ENCODE measurements around the gene CDON. TPM values are rescaled to one million over a fixed set of nuclear protein-coding genes. Genes with fewer than 3 reads are reported as not detected.

The CDON gene
- total and polyA plus RNA-seq, 2 donors (not counting 3 experiments of a cell fraction or from before 2014, with no cell fraction given) = 1.6 to 3.8 TPM

- Histone ChIP-seq H3K9ac (replicated peaks; ENCODE audit: extremely low read depth, insufficient read depth, low read length) (no peak overlapping the region), H3K9me3 (replicated peaks; ENCODE audit: control insufficient read depth, insufficient read depth, low read length) (no peaks in the 10 kb centered on the region), H3K27me3 (ENCODE audit: control insufficient read depth in 2 of 2, insufficient read depth in 2 of 2, low read length in 2 of 2) (no peaks in the 10 kb centered on the region), H3K36me3 (ENCODE audit: control insufficient read depth in 2 of 2, extremely low read depth in 1 of 2, insufficient read depth in 2 of 2, low read length in 2 of 2) (no peaks in the 10 kb centered on the region), H3K4me2 (ENCODE audit: insufficient read depth, low read length) (no peak overlapping the region), H4K20me1 (replicated peaks; ENCODE audit: control insufficient read depth, extremely low read depth, insufficient read depth, low read length) (no peaks in the 10 kb centered on the region), H3K9me1 (replicated peaks; ENCODE audit: control insufficient read depth, extremely low read depth, insufficient read depth, low read length) (no peaks in the 10 kb centered on the region), H3K79me2 (ENCODE audit: control insufficient read depth, insufficient read depth, low read length) (no peaks in the 10 kb centered on the region), H3K4me1 (ENCODE audit: control insufficient read depth, extremely low read depth, insufficient read depth, low read length) (no peaks in the 10 kb centered on the region), H3K4me3 (replicated peaks in 1 of 3; ENCODE audit: insufficient read depth in 1 of 3, low read depth in 1 of 3, low read length in 3 of 3) (no peak overlapping the region), H3K27ac (ENCODE audit: insufficient read depth, low read depth, low read length) (no peak overlapping the region), H2AFZ (ENCODE audit: low read depth, low read length) (no peak overlapping the region)
- ChIA-PET POLR2A (no interaction called here), CTCF (no interaction called here)
- TF ChIP-seq POLR2AphosphoS5 (IDR thresholded peaks at IDR 0.05; ENCODE audit: insufficient read depth, low read depth, low read length) (no peak), MAX (IDR thresholded peaks at IDR 0.05; ENCODE audit: insufficient read depth, insufficient read length) (no peak), CTCF (IDR thresholded peaks at IDR 0.05; ENCODE audit: extremely low read depth in 1 of 2, insufficient read depth in 1 of 2, low read depth in 1 of 2, low read length in 2 of 2) (no peak), JUN (IDR thresholded peaks at IDR 0.05; ENCODE audit: borderline replicate concordance, insufficient read depth, insufficient read length, low read depth) (no peak), EZH2 (IDR thresholded peaks at IDR 0.05; ENCODE audit: borderline replicate concordance, low read depth, low read length, severe bottlenecking) (no peak), GATA2 (IDR thresholded peaks at IDR 0.05; ENCODE audit: insufficient read depth, insufficient read length, low read depth, low read length) (no peak), FOS (IDR thresholded peaks at IDR 0.05; ENCODE audit: borderline replicate concordance, insufficient read depth, low read length) (no peak), MYC (IDR thresholded peaks at IDR 0.05; ENCODE audit: low read depth, low read length) (no peak), POLR2A (IDR thresholded peaks at IDR 0.05; ENCODE audit: low read depth, low read length) (no peak)
- FAIRE-seq = no peak
- no peak for DNase-seq (ENCODE audit: low read depth, low spot score)
- dilution Hi-C loops (cut with MboI; ENCODE audit: extremely low pct_ligation_motif_present, low sequenced_read_pairs) = no loop called here
- no TSS peak for BruUV-seq (replicated peaks)
- intact Hi-C loops (cut with micrococcal nuclease) = no loop called here
These were observed 83.8 kb downstream of the CDON start for GRCh38 chr11:125978778-125979407.
